ENCODE data around the gene PSMC4.

GRCh38 chr19:39996218-39996810, 25.3 kb downstream of the PSMC4 start:
- TF ChIP-seq POLR2A (IDR thresholded peaks at IDR 0.05) (no peak), CTCF (IDR thresholded peaks at IDR 0.05) (no peak), EP300 (IDR thresholded peaks at IDR 0.05) (no peak)

Data from sigmoid colon (tissue), 4 donors.